Measurements from ENCODE around the gene OSMR.

OSMR gene

DNA sequence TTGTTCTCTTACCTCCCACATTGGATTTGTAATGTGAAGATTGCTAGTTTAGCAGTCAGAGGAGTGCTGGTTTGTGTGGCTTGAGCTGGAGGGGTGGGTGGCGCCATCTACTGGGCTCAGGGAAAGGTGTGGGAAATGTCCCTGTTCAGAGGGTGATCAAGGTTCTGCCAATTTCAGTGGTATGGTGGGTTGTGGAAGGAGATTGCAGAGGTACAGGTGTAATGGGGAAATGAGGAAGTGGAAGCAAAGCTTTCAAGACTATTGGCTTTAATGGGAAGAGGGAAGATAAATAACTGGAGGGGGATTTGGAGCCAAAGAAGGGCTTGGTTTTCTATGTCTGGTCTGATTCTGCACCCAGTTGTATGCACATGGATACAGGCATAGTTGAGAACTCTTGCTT is 76.4 kb downstream of the OSMR start:
- H3K4me3 ChIP-seq (ENCODE audit: low read depth, low read length) = no peak overlapping the region
- TF ChIP-seq, protein P1, sequence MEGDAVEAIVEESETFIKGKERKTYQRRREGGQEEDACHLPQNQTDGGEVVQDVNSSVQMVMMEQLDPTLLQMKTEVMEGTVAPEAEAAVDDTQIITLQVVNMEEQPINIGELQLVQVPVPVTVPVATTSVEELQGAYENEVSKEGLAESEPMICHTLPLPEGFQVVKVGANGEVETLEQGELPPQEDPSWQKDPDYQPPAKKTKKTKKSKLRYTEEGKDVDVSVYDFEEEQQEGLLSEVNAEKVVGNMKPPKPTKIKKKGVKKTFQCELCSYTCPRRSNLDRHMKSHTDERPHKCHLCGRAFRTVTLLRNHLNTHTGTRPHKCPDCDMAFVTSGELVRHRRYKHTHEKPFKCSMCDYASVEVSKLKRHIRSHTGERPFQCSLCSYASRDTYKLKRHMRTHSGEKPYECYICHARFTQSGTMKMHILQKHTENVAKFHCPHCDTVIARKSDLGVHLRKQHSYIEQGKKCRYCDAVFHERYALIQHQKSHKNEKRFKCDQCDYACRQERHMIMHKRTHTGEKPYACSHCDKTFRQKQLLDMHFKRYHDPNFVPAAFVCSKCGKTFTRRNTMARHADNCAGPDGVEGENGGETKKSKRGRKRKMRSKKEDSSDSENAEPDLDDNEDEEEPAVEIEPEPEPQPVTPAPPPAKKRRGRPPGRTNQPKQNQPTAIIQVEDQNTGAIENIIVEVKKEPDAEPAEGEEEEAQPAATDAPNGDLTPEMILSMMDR (IDR thresholded peaks at IDR 0.05; ENCODE audit: insufficient read depth, low read depth, low read length, missing control alignments) = peak; percentile 88
- peak; percentile 51 for DNase-seq (ENCODE audit: low read depth)

DNA sequence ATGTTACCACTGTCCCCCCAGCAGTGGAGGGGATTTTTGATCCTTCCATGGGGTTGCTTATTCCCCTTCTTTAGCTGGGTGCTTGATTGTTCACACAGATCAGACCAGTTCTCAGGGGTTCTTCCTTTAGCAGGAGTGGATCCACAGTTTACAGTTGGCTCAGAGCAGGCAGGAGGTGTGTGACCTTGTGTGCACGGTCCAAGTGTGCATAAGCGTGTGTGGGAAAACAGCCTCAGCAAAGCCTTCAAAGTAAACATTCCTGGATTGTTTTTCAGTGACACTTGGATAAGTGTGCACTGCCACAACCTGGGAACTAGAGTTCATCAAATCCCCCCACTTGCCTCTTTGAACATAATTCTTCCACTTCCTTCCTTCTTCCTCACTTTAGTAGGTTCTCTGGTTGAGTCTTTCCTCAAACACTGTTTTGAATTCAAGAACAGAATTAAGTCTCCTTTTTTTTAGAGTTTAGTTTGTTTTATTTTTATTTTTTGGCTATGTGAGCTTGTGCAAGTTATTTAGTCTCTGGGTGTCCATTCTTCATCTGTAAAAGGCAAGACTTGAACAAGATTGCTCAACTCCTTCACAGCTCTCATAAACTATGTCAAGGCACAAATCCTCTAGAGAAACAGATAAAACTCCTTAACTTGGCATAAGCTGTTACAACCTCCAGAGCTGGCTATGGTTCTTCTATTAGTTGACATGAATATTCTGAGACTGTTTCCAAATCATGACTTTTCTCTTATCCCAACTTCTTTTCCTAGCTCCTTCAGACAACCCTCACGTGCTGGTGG is 78.0 kb downstream of the OSMR start:
- DNase-seq (ENCODE audit: low read depth) = no peak
- TF ChIP-seq, protein P1 (IDR thresholded peaks at IDR 0.05; ENCODE audit: insufficient read depth, low read depth, low read length, missing control alignments) = no peak
- no peak overlapping the region for H3K4me3 ChIP-seq (ENCODE audit: low read depth, low read length)

- TF ChIP-seq, protein P1 (IDR thresholded peaks at IDR 0.05; ENCODE audit: insufficient read depth, low read depth, low read length, missing control alignments) = no peak
- no peak for DNase-seq (ENCODE audit: low read depth)
- H3K4me3 ChIP-seq (ENCODE audit: low read depth, low read length) = no peak overlapping the region
Measured at GRCh38 chr5:38925154-38925925, 79.5 kb downstream of the OSMR start.

GRCh38 chr5:38926121-38926520 is 80.3 kb downstream of the OSMR start:
- no peak overlapping the region for H3K4me3 ChIP-seq (ENCODE audit: low read depth, low read length)
- DNase-seq (ENCODE audit: low read depth) = no peak
- TF ChIP-seq, protein P1 (IDR thresholded peaks at IDR 0.05; ENCODE audit: insufficient read depth, low read depth, low read length, missing control alignments) = no peak

GRCh38 chr5:38927470-38927869 is 81.7 kb downstream of the OSMR start:
- TF ChIP-seq, protein P1 (IDR thresholded peaks at IDR 0.05; ENCODE audit: insufficient read depth, low read depth, low read length, missing control alignments) = no peak
- DNase-seq (ENCODE audit: low read depth) = no peak

GRCh38 chr5:38929838-38930237 is 84.0 kb downstream of the OSMR start:
- H3K4me3 ChIP-seq (ENCODE audit: low read depth, low read length) = no peak overlapping the region
- TF ChIP-seq, protein P1 (IDR thresholded peaks at IDR 0.05; ENCODE audit: insufficient read depth, low read depth, low read length, missing control alignments) = no peak
- DNase-seq (ENCODE audit: low read depth) = no peak

More at GRCh38 chr5:38927470-38927869, 81.7 kb downstream of the OSMR start:
- H3K4me3 ChIP-seq (ENCODE audit: low read depth, low read length) = no peak overlapping the region

All from GM12865 (cell line).